ENCODE measurements around the gene TOR1A. TPM values are rescaled to one million over a fixed set of nuclear protein-coding genes. Genes with fewer than 3 reads are reported as not detected.

Gene TOR1A
- polyA plus RNA-seq (ENCODE audit: insufficient read length): 46.4 TPM
- long read RNA-seq, donor 1, transcript TOR1A-202 (2 exons, 1,668 nt): minor isoform, 5 of 14 reads
- long read RNA-seq, donor 1, transcript TOR1A-201 (5 exons, 2,076 nt): major isoform, 9 of 14 reads
- long read RNA-seq, donor 1, partial matches to known transcripts: 0 of 14 reads
- long read RNA-seq, donor 1, other reads (novel, unspliced or antisense): 0 of 14 reads
- long read RNA-seq, donor 2, transcript TOR1A-201 (5 exons, 2,076 nt): major isoform, 15 of 17 reads
- long read RNA-seq, donor 2, partial matches to known transcripts: 0 of 17 reads
- long read RNA-seq, donor 2, other reads (novel, unspliced or antisense): 0 of 17 reads
- long read RNA-seq, donor 3, transcript TOR1A-201 (5 exons, 2,076 nt): major isoform, 8 of 8 reads
- long read RNA-seq, donor 3, partial matches to known transcripts: 0 of 8 reads
- long read RNA-seq, donor 3, other reads (novel, unspliced or antisense): 0 of 8 reads
- long read RNA-seq, donor 4, partial matches to known transcripts: 0 of 1 reads
- long read RNA-seq, donor 4, other reads (novel, unspliced or antisense): 0 of 1 reads
- long read RNA-seq, donor 5, transcript TOR1A-201 (5 exons, 2,076 nt): major isoform, 20 of 20 reads
- long read RNA-seq, donor 5, partial matches to known transcripts: 0 of 20 reads
- long read RNA-seq, donor 5, other reads (novel, unspliced or antisense): 0 of 20 reads
- long read RNA-seq, donor 6, transcript TOR1A-201 (5 exons, 2,076 nt): major isoform, 13 of 27 reads
- long read RNA-seq, donor 6, partial matches to known transcripts: 10 of 27 reads
- long read RNA-seq, donor 6, other reads (novel, unspliced or antisense): 0 of 27 reads
- long read RNA-seq, donor 7, transcript TOR1A-201 (5 exons, 2,076 nt): major isoform, 23 of 24 reads
- long read RNA-seq, donor 7, partial matches to known transcripts: 0 of 24 reads
- long read RNA-seq, donor 7, other reads (novel, unspliced or antisense): 0 of 24 reads
- long read RNA-seq, donor 8, transcript TOR1A-201 (5 exons, 2,076 nt): major isoform, 5 of 5 reads
- long read RNA-seq, donor 8, partial matches to known transcripts: 0 of 5 reads
- long read RNA-seq, donor 8, other reads (novel, unspliced or antisense): 0 of 5 reads

DNA sequence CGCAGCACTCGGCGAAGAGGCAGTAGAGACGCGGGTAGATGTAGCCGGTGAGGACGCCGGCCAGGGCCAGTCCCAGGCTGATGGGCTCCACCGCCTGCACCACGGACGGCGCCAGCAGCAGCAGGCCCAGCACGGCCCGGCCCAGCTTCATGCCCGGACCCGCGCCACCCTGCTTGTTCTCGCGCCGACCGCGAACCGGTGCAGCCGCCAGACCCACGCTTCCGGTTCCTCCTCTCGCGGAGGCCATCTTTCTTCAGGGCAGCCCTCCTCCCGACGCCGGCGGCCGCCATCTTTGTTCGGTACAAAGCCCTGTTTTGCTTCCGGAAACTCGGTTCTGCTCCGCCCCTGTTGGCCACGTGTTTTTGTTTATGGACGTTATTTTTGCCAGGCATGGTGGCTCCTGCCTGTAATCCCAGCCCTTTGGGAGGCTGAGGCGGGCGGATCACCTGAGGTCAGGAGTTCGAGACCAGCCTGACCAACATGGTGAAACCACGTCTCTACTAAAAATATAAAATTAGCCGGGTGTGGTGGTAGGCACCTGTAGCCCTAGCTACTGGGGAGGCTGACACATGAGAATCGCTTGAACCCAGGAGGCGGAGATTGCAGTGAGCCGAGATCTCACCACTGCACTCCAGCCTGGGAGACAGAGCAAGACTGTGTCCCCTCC, at the start of gene TOR1A:
Gene TOR1A, minus strand, starts transcription at position 202 of the 667 bp plus-strand sequence. Its CDS starts 51 bp downstream, at position 151.
- DNase-seq: peak; percentile 93

GRCh38 chr9:129871046-129871445, 47.1 kb upstream of the TOR1A start:
- no peak for DNase-seq

DNA sequence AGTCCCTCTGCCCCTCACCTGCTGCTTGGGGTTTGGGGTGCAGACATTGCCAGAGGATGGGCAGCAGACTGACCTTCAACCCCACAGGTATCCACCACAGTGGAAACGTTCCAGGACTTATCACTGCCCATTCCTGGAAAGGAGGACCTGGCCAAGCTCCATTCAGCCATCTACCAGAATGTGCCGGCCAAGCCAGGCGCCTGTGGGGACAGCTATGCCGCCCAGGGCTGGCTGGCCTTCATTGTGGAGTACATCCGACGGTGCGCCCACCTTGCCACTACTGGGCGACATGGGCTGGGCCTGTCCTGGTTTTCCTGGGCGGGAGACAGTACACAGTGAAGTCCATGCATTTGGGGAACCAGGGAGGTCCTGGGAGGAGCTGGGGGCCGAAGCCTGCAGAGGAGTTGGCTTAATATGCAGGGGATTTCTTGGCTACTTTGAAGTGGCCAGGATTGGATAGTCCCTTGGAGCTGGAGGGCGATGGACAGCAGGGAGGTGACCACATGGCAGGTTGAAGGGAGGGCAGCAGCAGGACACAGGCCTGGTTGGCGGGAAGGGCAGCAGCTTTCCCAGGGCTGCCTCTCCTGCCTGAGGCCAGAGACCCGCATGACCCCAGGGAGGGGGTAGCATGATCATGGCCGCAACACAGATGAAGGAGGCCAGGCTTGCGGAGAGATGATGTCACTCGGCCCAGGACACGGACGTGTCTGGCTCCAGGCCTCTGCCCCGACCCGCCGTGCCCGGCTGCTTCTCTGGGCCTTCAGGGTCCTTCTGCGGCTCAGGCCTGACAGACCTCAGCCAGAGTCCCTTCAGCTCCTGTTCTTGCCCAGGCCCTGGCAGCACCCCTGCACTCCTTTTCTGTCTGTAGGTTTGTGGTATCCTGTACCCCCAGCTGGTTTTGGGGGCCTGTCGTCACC, 45.9 kb upstream of the TOR1A start:
- no peak for DNase-seq

- no peak for DNase-seq
Measured at GRCh38 chr9:129868872-129869486, 45.0 kb upstream of the TOR1A start.

- no peak for DNase-seq
Measured at GRCh38 chr9:129868023-129868871, 44.3 kb upstream of the TOR1A start.

GRCh38 chr9:129867136-129868022, 43.4 kb upstream of the TOR1A start:
- no peak for DNase-seq

DNA sequence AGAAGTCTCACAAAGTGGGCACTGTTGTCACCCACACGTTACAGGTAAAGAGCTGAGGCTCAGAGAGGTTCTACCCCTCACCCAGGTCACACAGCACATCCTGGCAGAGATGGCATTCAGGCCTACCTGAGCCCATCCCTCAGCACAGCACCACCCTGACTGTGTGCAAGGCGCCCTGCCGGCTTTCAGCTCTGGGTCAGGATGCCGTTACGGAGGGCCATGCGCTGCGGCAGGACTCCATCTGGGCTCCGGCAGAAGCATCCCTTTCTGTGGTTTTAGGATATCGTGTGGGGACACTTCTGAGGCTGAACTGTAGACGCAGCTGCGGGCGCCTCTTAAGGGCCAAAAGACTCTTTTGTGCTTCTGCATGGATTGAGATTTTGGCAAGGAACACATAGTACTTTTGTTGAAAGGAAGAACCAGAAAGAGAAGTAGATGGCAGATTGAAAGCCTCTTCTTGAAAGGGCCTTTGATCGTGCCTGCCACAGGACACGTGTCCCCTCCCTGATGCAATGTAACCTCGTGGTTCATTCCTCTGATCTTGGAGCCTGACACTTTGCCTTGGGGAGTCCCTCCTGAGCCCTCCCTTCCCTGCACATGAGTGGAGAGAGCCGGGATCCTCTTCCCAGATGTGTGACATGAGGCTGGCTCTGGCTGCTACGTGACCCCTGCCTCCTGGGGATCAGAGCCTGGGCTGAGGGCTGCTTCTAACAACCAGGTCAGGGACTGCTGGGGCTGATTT, 42.6 kb upstream of the TOR1A start:
- no peak for DNase-seq

- no peak for DNase-seq
Measured at GRCh38 chr9:129865668-129866320, 41.9 kb upstream of the TOR1A start.

- no peak for DNase-seq
Measured at GRCh38 chr9:129864991-129865647, 41.2 kb upstream of the TOR1A start.

DNA sequence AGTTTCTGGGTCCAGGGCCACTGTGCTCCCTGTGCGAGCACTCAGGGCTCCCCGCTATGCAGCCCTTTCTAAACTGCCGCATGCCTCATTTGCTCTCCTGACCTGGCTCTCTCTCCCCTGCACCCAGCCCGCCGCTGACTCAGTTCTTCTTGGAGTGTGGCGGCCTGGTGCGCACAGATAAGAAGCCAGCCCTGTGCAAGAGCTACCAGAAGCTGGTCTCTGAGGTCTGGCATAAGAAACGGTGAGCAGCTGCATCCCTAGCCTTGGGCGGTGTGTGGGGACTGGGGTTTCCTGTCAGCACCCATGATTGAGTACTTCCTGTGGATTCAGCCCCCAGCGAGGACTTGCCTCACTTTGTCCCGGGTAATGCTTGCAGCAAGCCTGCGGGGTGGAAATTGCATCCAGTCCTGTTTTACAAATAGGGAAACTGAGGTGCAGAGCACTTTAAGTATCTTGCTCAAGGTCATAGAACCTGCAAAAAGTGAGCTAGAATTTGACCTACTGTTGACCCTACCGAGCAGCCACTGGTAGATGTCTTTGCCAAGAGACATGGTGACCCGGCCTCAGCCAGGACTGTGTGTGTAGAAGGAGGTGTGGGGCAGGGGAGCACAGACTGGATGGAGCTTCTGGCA, 39.2 kb upstream of the TOR1A start:
- no peak for DNase-seq

- no peak for DNase-seq
Measured at GRCh38 chr9:129861447-129861827, 37.5 kb upstream of the TOR1A start.

DNA sequence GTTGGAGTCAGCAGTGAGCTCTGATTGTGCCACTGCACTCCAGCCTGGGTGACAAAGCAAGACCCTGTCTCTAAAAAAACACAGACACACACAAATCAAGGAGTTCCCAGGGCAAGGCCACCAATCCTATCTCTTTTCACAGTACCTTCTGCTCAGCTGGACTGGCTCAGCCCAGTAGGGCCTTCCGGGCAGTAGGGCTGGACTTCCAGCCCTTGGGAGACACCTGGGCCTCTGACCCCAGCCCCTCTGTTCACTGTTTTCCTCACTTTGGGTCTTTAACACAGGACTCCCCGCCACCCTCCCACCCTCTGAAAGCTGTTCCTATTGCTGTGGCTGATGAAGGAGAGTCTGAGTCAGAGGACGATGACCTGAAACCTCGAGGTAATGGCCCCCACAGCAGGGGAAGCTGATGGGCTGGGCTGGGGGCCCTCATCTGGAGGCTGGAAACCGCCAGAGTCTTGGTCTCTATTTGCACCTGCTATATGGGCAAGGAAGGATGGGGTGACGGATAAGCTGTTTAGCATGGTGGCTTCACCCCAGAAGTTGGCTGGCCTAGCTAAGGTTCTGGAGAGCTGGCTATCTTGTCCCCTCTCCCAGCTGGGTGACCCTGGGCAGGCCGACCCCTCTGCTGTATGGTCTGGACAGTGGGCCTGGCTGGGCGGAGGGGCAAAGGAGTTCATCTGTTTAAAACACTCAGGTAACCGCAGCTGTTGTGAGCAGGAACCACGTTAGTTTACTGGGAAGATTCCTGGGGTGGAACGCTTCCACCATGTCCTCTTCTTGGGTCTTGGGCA, 36.9 kb upstream of the TOR1A start:
- DNase-seq: no peak

GRCh38 chr9:129858167-129858962, 34.4 kb upstream of the TOR1A start:
- no peak for DNase-seq

GRCh38 chr9:129857207-129857606, 33.3 kb upstream of the TOR1A start:
- no peak for DNase-seq

All from left kidney (tissue), 8 donors.